Measurements from ENCODE around the gene S1PR4.
"Not testable (repeated sequence)": the region's sequence is repeated elsewhere in the genome, so short reads cannot be mapped to it uniquely, and the experiment has no call there.

Gene S1PR4

DNA sequence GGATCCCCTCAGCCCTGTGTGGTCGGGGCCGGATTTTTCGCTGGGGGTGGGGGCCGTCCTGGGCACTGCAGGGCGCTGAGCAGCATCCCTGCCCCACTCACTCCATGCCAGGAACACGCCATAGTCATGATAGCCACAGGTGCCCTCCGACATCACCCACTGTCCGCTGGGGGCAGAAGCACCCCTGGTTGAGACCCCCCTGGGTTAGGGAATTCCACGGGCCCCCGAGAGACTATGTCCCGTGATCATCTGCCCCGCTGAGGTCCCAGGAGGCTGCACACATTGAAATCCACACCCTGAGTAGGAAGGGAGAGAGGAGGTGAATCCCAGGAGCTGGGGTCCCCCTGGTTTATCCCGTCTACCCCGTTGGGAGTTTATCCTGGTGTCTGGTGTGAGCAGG is 23.3 kb downstream of the S1PR4 start:
- TF ChIP-seq, protein P1, sequence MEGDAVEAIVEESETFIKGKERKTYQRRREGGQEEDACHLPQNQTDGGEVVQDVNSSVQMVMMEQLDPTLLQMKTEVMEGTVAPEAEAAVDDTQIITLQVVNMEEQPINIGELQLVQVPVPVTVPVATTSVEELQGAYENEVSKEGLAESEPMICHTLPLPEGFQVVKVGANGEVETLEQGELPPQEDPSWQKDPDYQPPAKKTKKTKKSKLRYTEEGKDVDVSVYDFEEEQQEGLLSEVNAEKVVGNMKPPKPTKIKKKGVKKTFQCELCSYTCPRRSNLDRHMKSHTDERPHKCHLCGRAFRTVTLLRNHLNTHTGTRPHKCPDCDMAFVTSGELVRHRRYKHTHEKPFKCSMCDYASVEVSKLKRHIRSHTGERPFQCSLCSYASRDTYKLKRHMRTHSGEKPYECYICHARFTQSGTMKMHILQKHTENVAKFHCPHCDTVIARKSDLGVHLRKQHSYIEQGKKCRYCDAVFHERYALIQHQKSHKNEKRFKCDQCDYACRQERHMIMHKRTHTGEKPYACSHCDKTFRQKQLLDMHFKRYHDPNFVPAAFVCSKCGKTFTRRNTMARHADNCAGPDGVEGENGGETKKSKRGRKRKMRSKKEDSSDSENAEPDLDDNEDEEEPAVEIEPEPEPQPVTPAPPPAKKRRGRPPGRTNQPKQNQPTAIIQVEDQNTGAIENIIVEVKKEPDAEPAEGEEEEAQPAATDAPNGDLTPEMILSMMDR (conservative IDR thresholded peaks at IDR 0.05; ENCODE audit: low read depth) = no peak
- POLR2A ChIA-PET (ENCODE audit: low non-redundant PET) = no interaction called here
- DNase-seq (ENCODE audit: low spot score) = no peak
- no peak overlapping the region; the same call in 1 of the 2 replicates for H3K27ac ChIP-seq
- CTCF ChIA-PET = no interaction called here

DNA sequence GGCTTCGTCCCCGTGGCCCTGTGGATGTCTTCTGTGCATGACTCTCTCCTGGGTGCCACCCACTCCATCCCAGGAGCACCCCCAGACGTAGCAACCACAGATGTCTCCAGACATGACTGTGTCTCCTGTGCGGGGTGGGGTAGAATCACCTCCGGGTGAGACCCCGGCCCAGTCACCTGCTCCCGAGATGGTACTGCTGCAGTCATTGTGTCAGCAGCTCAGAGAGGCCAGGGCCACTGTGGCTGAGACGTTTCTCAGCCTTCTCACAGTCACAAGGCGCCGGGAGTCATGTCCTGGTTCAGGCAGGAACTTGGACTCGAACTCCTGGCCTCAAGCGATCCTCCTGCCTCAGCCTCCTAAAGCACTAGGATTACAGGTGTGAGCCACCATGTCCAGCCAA is 23.8 kb downstream of the S1PR4 start:
- CTCF ChIA-PET = no interaction called here
- TF ChIP-seq, protein P1 (conservative IDR thresholded peaks at IDR 0.05; ENCODE audit: low read depth) = no peak
- DNase-seq (ENCODE audit: low spot score) = no peak
- POLR2A ChIA-PET (ENCODE audit: low non-redundant PET) = interaction anchor here (0.6 kb wide), 1 partner anchor 555 kb away, joined by 3 read pairs; no protein-coding TSS in a partner anchor
- H3K27ac ChIP-seq = peak overlapping the region; percentile 28

DNA sequence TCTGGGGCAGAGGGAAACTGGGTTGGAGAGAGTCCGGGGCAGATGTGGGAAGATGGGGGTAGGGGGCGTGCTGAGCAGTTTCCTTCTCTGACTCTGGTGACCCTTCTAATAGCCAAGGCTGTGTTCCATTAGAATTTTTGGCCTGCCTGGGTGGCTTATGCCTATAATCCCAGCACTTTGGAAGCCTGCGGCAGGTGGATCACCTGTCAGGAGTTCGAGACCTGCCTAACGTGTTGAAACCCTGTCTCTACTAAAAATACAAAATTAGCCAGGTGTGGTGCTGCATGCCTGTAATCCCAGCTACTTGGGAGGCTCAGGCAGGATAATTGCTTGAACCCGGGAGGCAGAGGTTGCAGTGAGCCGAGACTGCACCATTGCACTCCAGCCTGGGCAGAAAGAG is 24.3 kb downstream of the S1PR4 start:
- ChIA-PET POLR2A (ENCODE audit: low non-redundant PET) (interaction anchor here (0.6 kb wide), 1 partner anchor 555 kb away, joined by 3 read pairs; no protein-coding TSS in a partner anchor), CTCF (interaction anchor here (1.0 kb wide), 1 partner anchor 237 kb away, joined by 6 read pairs; no protein-coding TSS in a partner anchor)
- not testable (repeated sequence) for DNase-seq (ENCODE audit: low spot score)
- H3K27ac ChIP-seq = peak overlapping the region; percentile 28

DNA sequence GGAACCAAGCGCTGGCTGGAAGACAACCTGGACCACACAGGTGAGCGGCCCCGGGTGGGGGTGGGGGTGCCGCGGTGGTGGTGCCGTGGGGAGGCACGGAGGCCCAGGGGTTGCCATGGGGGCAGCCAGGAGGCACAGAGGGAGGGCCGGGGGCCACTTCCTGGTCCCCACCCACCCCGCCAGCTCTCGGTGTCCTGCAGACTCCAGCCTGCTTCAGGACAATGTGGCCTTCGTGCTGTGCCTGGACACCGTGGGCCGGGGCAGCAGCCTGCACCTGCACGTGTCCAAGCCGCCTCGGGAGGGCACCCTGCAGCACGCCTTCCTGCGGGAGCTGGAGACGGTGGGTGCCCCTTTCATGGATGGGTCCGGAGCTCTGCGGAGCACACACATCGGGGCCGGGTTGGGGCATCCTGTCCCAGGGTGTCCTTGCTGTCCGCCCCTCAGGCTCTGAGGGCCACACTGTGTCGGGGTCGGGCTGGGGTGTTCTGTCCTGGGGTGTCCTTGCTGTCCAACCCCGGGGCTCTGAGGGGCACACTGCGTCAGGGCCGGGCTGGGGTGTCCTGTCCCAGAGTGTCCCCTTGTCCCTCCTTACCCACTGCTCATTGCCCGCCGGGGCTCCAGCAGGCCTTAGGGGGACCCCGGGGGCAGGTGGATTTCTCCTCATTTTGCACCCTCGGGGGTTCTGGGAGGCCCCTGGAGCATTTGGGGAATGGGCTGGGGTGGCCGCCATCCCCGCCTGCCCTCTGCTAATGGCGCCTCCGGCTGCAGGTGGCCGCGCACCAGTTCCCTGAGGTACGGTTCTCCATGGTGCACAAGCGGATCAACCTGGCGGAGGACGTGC is 25.5 kb downstream of the S1PR4 start:
- peak overlapping the region; percentile 28; the same call in 1 of the 2 replicates for H3K27ac ChIP-seq
- TF ChIP-seq, protein P1 (conservative IDR thresholded peaks at IDR 0.05; ENCODE audit: low read depth) = no peak
- DNase-seq (ENCODE audit: low spot score) = no peak
- CTCF ChIA-PET = interaction anchor here (1.0 kb wide), 1 partner anchor 238 kb away, joined by 6 read pairs; no protein-coding TSS in a partner anchor
- POLR2A ChIA-PET (ENCODE audit: low non-redundant PET) = no interaction called here

DNA sequence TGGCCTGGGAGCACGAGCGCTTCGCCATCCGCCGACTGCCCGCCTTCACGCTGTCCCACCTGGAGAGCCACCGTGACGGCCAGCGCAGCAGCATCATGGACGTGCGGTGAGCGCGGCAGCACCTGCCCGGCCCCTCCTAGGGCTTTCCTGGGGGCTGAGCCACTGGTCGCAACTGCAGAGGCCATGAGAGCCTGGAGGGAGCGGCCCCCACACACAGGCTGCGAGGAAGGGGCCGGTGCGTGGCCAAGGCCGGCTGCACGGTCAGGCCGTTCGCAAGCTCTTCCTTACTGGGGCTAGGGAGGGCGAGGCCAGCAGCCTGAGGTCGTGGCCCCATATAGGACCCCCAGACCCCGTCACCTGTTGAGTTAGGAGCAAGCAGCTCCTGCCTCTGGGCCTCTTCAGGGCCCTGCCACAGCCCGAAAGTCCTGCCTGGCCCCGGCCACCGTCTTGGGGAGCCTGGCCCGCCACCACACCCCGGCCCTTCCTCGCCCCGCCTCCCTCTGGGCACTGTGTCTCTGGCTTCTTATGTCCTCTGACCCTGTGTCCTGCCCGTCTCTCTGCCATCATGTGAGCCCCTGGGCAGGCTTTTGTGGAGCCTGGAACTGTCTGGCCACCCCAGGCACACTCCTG is 26.2 kb downstream of the S1PR4 start:
- H3K27ac ChIP-seq = peak overlapping the region; percentile 14
- TF ChIP-seq, protein P1 (conservative IDR thresholded peaks at IDR 0.05; ENCODE audit: low read depth) = no peak
- CTCF ChIA-PET = no interaction called here
- POLR2A ChIA-PET (ENCODE audit: low non-redundant PET) = no interaction called here
- DNase-seq (ENCODE audit: low spot score) = no peak

DNA sequence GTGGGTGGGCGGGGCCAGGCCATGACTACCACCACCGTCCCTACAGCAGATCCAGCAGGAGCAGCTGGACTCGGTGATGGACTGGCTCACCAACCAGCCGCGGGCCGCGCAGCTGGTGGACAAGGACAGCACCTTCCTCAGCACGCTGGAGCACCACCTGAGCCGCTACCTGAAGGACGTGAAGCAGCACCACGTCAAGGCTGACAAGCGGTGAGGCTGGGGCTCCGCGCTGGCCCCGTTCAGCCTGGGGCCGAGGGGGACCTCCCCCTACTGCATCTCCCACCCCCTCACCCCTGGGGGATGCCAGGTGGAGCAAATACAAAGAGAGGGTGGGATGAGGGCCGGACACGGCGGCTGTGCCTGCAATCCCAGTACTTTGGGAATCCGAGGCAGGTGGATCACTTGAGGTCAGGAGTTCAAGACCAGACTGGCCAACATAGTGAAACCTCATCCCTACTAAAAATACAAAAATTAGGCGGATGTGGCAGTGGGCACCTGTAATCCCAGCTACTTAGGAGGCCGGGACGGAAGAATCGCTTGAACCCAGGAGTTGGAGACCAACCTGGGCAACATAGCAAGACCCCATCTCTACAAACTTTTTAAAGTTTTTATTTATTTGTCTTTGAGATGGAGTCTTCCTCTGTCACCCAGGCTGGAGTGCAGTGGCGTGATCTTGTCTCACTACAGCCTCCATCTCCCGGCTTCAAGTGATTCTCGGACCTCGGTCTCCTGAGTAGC is 27.8 kb downstream of the S1PR4 start:
- no peak for DNase-seq (ENCODE audit: low spot score)
- TF ChIP-seq, protein P1 (conservative IDR thresholded peaks at IDR 0.05; ENCODE audit: low read depth) = no peak
- peak overlapping the region; percentile 14; the same call in 1 of the 2 replicates for H3K27ac ChIP-seq
- ChIA-PET CTCF (interaction anchor here (0.6 kb wide), 1 partner anchor 67 kb away, joined by 7 read pairs; no protein-coding TSS in a partner anchor), POLR2A (ENCODE audit: low non-redundant PET) (no interaction called here)
